Urinary bladder (tissue), 4 donors: Measurements from ENCODE around the gene HMCN2. TPM values are rescaled to one million over a fixed set of nuclear protein-coding genes. Genes with fewer than 3 reads are reported as not detected.

Experiments used
- DNase-seq: peaks from one replicate; pipeline ENCODE4 v3.0.0-alpha.2; 2015; ENCODE audit errors: extremely low spot score
- H3K27ac ChIP-seq: one replicate; pipeline ENCODE4 v1.5.1; 2013; ENCODE audit warnings: low read depth, mild to moderate bottlenecking, moderate library complexity
- H3K36me3 ChIP-seq: one replicate; pipeline ENCODE4 v1.6.1; 2013; ENCODE audit warnings: mild to moderate bottlenecking, moderate library complexity; ENCODE audit not compliant: insufficient read depth
- H3K4me1 ChIP-seq: one replicate; pipeline ENCODE4 v1.6.1; 2013; ENCODE audit warnings: mild to moderate bottlenecking, moderate library complexity; ENCODE audit not compliant: insufficient read depth
- H3K4me3 ChIP-seq: one replicate; pipeline ENCODE4 v1.5.1; 2013; ENCODE audit warnings: low read depth, low read length
- WGBS: extraction: QIAGEN DNeasy Blood & Tissue Kit; methylation state at CpG from one replicate; pipeline ENCODE4 v1.1.7; 2013; 5-methylcytosine and 5-hydroxymethylcytosine counted together
- polyA plus RNA-seq: library from polyadenylated mRNA; stranded (reverse); fragments of 200-250 nt; gene quantifications from one replicate; pipeline ENCODE4 v1.2.3, GENCODE V29; 2013
- total RNA-seq: library from RNA; depleted of rRNA; stranded (reverse); fragments of >200 nt; gene quantifications from one replicate; pipeline ENCODE4 v1.2.3, GENCODE V29; 2014
- donor health status: healthy with polysubstance abuse.
- donor health status: healthy.

HMCN2 gene
- total and polyA plus RNA-seq, 2 donors = 14.6 to 15.9 TPM

GRCh38 chr9:130306823-130307666, 41.5 kb downstream of the HMCN2 start:
- H3K27ac ChIP-seq = no peak overlapping the region
- H3K4me1 ChIP-seq = peaks cover 1% of the 10 kb centered on the region
- WGBS = 87% methylated on average over 21 of the region's 21 CpGs
- no peak overlapping the region for H3K4me3 ChIP-seq
- no peaks in the 10 kb centered on the region for H3K36me3 ChIP-seq
- DNase-seq = no peak

GRCh38 chr9:130307667-130307943, 42.0 kb downstream of the HMCN2 start:
- Histone ChIP-seq H3K36me3 (no peaks in the 10 kb centered on the region), H3K27ac (no peak overlapping the region), H3K4me1 (peaks cover 1% of the 10 kb centered on the region), H3K4me3 (no peak overlapping the region)
- WGBS = 94% methylated on average over 5 of the region's 5 CpGs
- no peak for DNase-seq

- H3K4me1 ChIP-seq = peaks cover 1% of the 10 kb centered on the region
- no peak overlapping the region for H3K4me3 ChIP-seq
- 83% methylated on average over 14 of the region's 14 CpGs for whole genome bisulfite sequencing
- DNase-seq = no peak
- no peaks in the 10 kb centered on the region for H3K36me3 ChIP-seq
- H3K27ac ChIP-seq = no peak overlapping the region
Measured at GRCh38 chr9:130308081-130308571, 42.6 kb downstream of the HMCN2 start.

GRCh38 chr9:130309689-130310455, 44.3 kb downstream of the HMCN2 start:
- 95% methylated on average over 13 of the region's 13 CpGs for WGBS
- H3K36me3 ChIP-seq = no peaks in the 10 kb centered on the region
- H3K27ac ChIP-seq = no peak overlapping the region
- no peak overlapping the region for H3K4me3 ChIP-seq
- DNase-seq = no peak
- H3K4me1 ChIP-seq = no peaks in the 10 kb centered on the region

- H3K27ac ChIP-seq = no peak overlapping the region
- no peaks in the 10 kb centered on the region for H3K4me1 ChIP-seq
- no peaks in the 10 kb centered on the region for H3K36me3 ChIP-seq
- no peak overlapping the region for H3K4me3 ChIP-seq
- DNase-seq = no peak
- WGBS = 89% methylated on average over 9 of the region's 9 CpGs
Measured at GRCh38 chr9:130310456-130310855, 44.9 kb downstream of the HMCN2 start.

GRCh38 chr9:130311003-130311402, 45.4 kb downstream of the HMCN2 start:
- H3K4me1 ChIP-seq = no peaks in the 10 kb centered on the region
- no peaks in the 10 kb centered on the region for H3K36me3 ChIP-seq
- H3K27ac ChIP-seq = no peak overlapping the region
- no peak for DNase-seq
- WGBS = 95% methylated on average over 10 of the region's 10 CpGs
- no peak overlapping the region for H3K4me3 ChIP-seq

GRCh38 chr9:130311408-130312140, 46.0 kb downstream of the HMCN2 start:
- H3K4me3 ChIP-seq = no peak overlapping the region
- H3K4me1 ChIP-seq = no peaks in the 10 kb centered on the region
- no peak overlapping the region for H3K27ac ChIP-seq
- no peak for DNase-seq
- no peaks in the 10 kb centered on the region for H3K36me3 ChIP-seq
- WGBS = 72% methylated on average over 14 of the region's 14 CpGs

GRCh38 chr9:130313103-130313858, 47.7 kb downstream of the HMCN2 start:
- H3K36me3 ChIP-seq = no peaks in the 10 kb centered on the region
- H3K4me1 ChIP-seq = no peaks in the 10 kb centered on the region
- H3K27ac ChIP-seq = no peak overlapping the region
- WGBS = 90% methylated on average over 16 of the region's 16 CpGs
- no peak for DNase-seq
- no peak overlapping the region for H3K4me3 ChIP-seq

GRCh38 chr9:130315446-130316226, 50.1 kb downstream of the HMCN2 start:
- Histone ChIP-seq H3K27ac (no peak overlapping the region), H3K36me3 (no peaks in the 10 kb centered on the region), H3K4me3 (no peak overlapping the region), H3K4me1 (no peaks in the 10 kb centered on the region)
- DNase-seq = no peak
- WGBS = 83% methylated on average over 13 of the region's 13 CpGs

GRCh38 chr9:130316430-130316829, 50.9 kb downstream of the HMCN2 start:
- 84% methylated on average over 8 of the region's 8 CpGs for WGBS
- no peaks in the 10 kb centered on the region for H3K4me1 ChIP-seq
- no peak for DNase-seq
- no peak overlapping the region for H3K27ac ChIP-seq
- H3K4me3 ChIP-seq = no peak overlapping the region
- no peaks in the 10 kb centered on the region for H3K36me3 ChIP-seq

GRCh38 chr9:130319300-130319699, 53.7 kb downstream of the HMCN2 start:
- DNase-seq = no peak
- Histone ChIP-seq H3K4me1 (no peaks in the 10 kb centered on the region), H3K27ac (no peak overlapping the region), H3K4me3 (no peak overlapping the region), H3K36me3 (no peaks in the 10 kb centered on the region)
- 92% methylated on average over 19 of the region's 19 CpGs for WGBS

GRCh38 chr9:130319944-130320712, 54.6 kb downstream of the HMCN2 start:
- 89% methylated on average over 17 of the region's 17 CpGs for WGBS
- Histone ChIP-seq H3K4me1 (no peaks in the 10 kb centered on the region), H3K27ac (no peak overlapping the region), H3K36me3 (no peaks in the 10 kb centered on the region), H3K4me3 (no peak overlapping the region)
- DNase-seq = no peak
